Left lung (tissue), 10 donors: ENCODE measurements around the gene ATP13A3. TPM values are rescaled to one million over a fixed set of nuclear protein-coding genes. Genes with fewer than 3 reads are reported as not detected.
"Not testable (repeated sequence)": the region's sequence is repeated elsewhere in the genome, so short reads cannot be mapped to it uniquely, and the experiment has no call there.

Experiments used
- ATAC-seq: fragments of 200-7000 bp; cut with Tn5 transposase; one replicate; pipeline ENCODE4 v1.9.1; 2020; ENCODE audit warnings: moderate library complexity
- DNase-seq, 4 donors: peaks; one replicate each; pipeline ENCODE4 v3.0.0-alpha.2; 2013 to 2020
- H3K27ac ChIP-seq, 2 donors: fragments of 200-600 bp; sonication (generic) in 1 of 2; one replicate each; pipeline versions ENCODE4 v1.5.0 to v1.8.0; 2020 to 2021
- H3K27me3 ChIP-seq, 2 donors: fragments of 200-600 bp; sonication (generic) in 1 of 2; one replicate each; pipeline versions ENCODE4 v1.5.0 to v1.8.0; 2020 to 2021
- H3K36me3 ChIP-seq, 2 donors: fragments of 200-600 bp; sonication (generic) in 1 of 2; one replicate each; pipeline versions ENCODE4 v1.5.0 to v1.8.0; 2020 to 2021
- H3K4me1 ChIP-seq, 2 donors: fragments of 200-600 bp; one replicate each; pipeline ENCODE4 v1.8.0; 2021
- H3K4me3 ChIP-seq, 2 donors: fragments of 200-600 bp; sonication (generic) in 1 of 2; one replicate each; pipeline versions ENCODE4 v1.5.0 to v1.8.0; 2020 to 2021; ENCODE audit warnings: mild to moderate bottlenecking in 1 of 2
- H3K9me3 ChIP-seq, 2 donors: fragments of 200-600 bp; sonication (generic) in 1 of 2; one replicate each; pipeline versions ENCODE4 v1.5.0 to v1.8.0; 2020 to 2021
- CTCF ChIP-seq, 2 donors: fragments of 200-600 bp; sonication (generic) in 1 of 2; IDR thresholded peaks; one replicate each; pipeline versions ENCODE4 v1.5.0 to v1.8.0; 2021; ENCODE audit warnings: antibody characterized with exemption in 2 of 2
- intact Hi-C, 2 donors: fragments of 100-400 bp; cut with DNase I; formaldehyde crosslinking; loops; one replicate each; pipeline versions ENCODE4 v1.11.2 to v1.14.2; 2022
- polyA plus RNA-seq, 6 donors: library from polyadenylated mRNA; unstranded; fragments of 120-200 nt; gene quantifications; one replicate each; pipeline ENCODE4 v1.2.1, GENCODE V29; 2013; ENCODE audit not compliant: insufficient read length in 6 of 6
- total RNA-seq, 2 donors: library from RNA; stranded (reverse); fragmentation: NEBNext Ultra II Directional; extraction: Animal tissue kit (Norgen Biotek cat#: 25700); gene quantifications; one replicate each; pipeline ENCODE4 v1.2.1, GENCODE V29; 2021
- donor health status: DM: no; HTN: yes; CAD: no.
- donor health status: DM: no; HTN: no; CAD: no.

ATP13A3 gene
- total and polyA plus RNA-seq, 8 donors, result 52.0 to 123 (median 59.5) TPM

- intact Hi-C loops, result no loop called here
- no peak for TF ChIP-seq CTCF (IDR thresholded peaks at IDR 0.05)
- no peaks in the 10 kb centered on the region for H3K9me3 ChIP-seq
- H3K4me1 ChIP-seq, result peaks cover 0 to 41% of the 10 kb centered on the region in 2 donors
- H3K27me3 ChIP-seq, result no peaks in the 10 kb centered on the region
- H3K4me3 ChIP-seq, result no peak overlapping the region
- no peaks in the 10 kb centered on the region for H3K36me3 ChIP-seq
- DNase-seq, result no peak
- peak overlapping the region in 1 of 2 donors; percentile 13 for H3K27ac ChIP-seq
- peak; percentile 83 for ATAC-seq
These were observed 11.2 kb upstream of the ATP13A3 start for GRCh38 chr3:194497799-194498575.

- H3K4me3 ChIP-seq, result no peak overlapping the region
- no peaks in the 10 kb centered on the region for H3K27me3 ChIP-seq
- DNase-seq (no peak), ATAC-seq (no peak)
- TF ChIP-seq CTCF (IDR thresholded peaks at IDR 0.05), result no peak
- H3K9me3 ChIP-seq, result no peaks in the 10 kb centered on the region
- H3K36me3 ChIP-seq, result no peaks in the 10 kb centered on the region
- peaks cover 0 to 50% of the 10 kb centered on the region in 2 donors for H3K4me1 ChIP-seq
- intact Hi-C loops, result no loop called here
- no peak overlapping the region for H3K27ac ChIP-seq
These were observed 9.6 kb upstream of the ATP13A3 start for GRCh38 chr3:194496217-194496919.

GRCh38 chr3:194494951-194495374 lies 8.2 kb upstream of the ATP13A3 start:
- H3K4me3 ChIP-seq, result no peak overlapping the region
- peak; percentile 31 for ATAC-seq
- no peak for TF ChIP-seq CTCF (IDR thresholded peaks at IDR 0.05)
- intact Hi-C loops, result no loop called here
- H3K36me3 ChIP-seq, result no peaks in the 10 kb centered on the region
- no peaks in the 10 kb centered on the region for H3K27me3 ChIP-seq
- peaks cover 0 to 60% of the 10 kb centered on the region in 2 donors for H3K4me1 ChIP-seq
- no peaks in the 10 kb centered on the region for H3K9me3 ChIP-seq
- H3K27ac ChIP-seq, result no peak overlapping the region
- no peak for DNase-seq

GRCh38 chr3:194493995-194494927 lies 7.5 kb upstream of the ATP13A3 start:
- H3K4me3 ChIP-seq, H3K27ac ChIP-seq, H3K9me3 ChIP-seq, H3K27me3 ChIP-seq, H3K36me3 ChIP-seq, intact Hi-C loops, DNase-seq: not testable (repeated sequence)
- peak; percentile 16 for ATAC-seq
- H3K4me1 ChIP-seq, result peaks cover 0 to 67% of the 10 kb centered on the region in 2 donors

- ATAC-seq, result no peak
- H3K9me3 ChIP-seq, result no peaks in the 10 kb centered on the region
- H3K27me3 ChIP-seq, result no peaks in the 10 kb centered on the region
- H3K36me3 ChIP-seq, result no peaks in the 10 kb centered on the region
- peak overlapping the region in 1 of 2 donors; percentile 55 for H3K27ac ChIP-seq
- intact Hi-C loops, result no loop called here
- H3K4me3 ChIP-seq, result no peak overlapping the region
- H3K4me1 ChIP-seq, result peaks cover 5 to 74% of the 10 kb centered on the region in 2 donors
- no peak for DNase-seq
- no peak for TF ChIP-seq CTCF (IDR thresholded peaks at IDR 0.05)
These were observed 5.2 kb upstream of the ATP13A3 start for GRCh38 chr3:194492001-194492400.
